ENCODE measurements around the gene PRKACG.

The PRKACG gene

GRCh38 chr9:68980341-68980914, 33.5 kb downstream of the PRKACG start:
- DNase-seq, result no peak

GRCh38 chr9:68979538-68980314, 34.2 kb downstream of the PRKACG start:
- DNase-seq, result no peak

GRCh38 chr9:68978501-68978900, 35.4 kb downstream of the PRKACG start:
- DNase-seq, result no peak

- no peak for DNase-seq
Measured at GRCh38 chr9:68978066-68978465, 35.8 kb downstream of the PRKACG start.

- no peak for DNase-seq
Measured at GRCh38 chr9:68975365-68976043, 38.4 kb downstream of the PRKACG start.

- DNase-seq, result no peak
Measured at GRCh38 chr9:68974901-68975300, 39.0 kb downstream of the PRKACG start.

GRCh38 chr9:68974431-68974830, 39.5 kb downstream of the PRKACG start:
- no peak for DNase-seq

- no peak for DNase-seq
Measured at GRCh38 chr9:68973619-68974018, 40.3 kb downstream of the PRKACG start.

GRCh38 chr9:68970151-68970550, 43.8 kb downstream of the PRKACG start:
- DNase-seq, result no peak

GRCh38 chr9:68969538-68969937, 44.4 kb downstream of the PRKACG start:
- no peak for DNase-seq

GRCh38 chr9:68967800-68968199, 46.1 kb downstream of the PRKACG start:
- no peak for DNase-seq

- no peak for DNase-seq
Measured at GRCh38 chr9:68966496-68966944, 47.4 kb downstream of the PRKACG start.

GRCh38 chr9:68964765-68965164, 49.1 kb downstream of the PRKACG start:
- DNase-seq, result no peak

GRCh38 chr9:68964102-68964541, 49.8 kb downstream of the PRKACG start:
- DNase-seq, result no peak

- DNase-seq, result no peak
Measured at GRCh38 chr9:68963416-68963815, 50.5 kb downstream of the PRKACG start.

Measured in fibroblast of skin of abdomen (primary cell).